GM21390 (cell line): ENCODE data around the gene GRK6.
A peak's percentile ranks its signal among the peaks of the same experiment; 100 is the strongest.

Source experiments
- ATAC-seq: cut with Tn5 transposase; IDR thresholded peaks from one replicate; pipeline ENCODE4 v1.9.1; 2021; ENCODE audit not compliant: unreplicated experiment

Gene GRK6

DNA sequence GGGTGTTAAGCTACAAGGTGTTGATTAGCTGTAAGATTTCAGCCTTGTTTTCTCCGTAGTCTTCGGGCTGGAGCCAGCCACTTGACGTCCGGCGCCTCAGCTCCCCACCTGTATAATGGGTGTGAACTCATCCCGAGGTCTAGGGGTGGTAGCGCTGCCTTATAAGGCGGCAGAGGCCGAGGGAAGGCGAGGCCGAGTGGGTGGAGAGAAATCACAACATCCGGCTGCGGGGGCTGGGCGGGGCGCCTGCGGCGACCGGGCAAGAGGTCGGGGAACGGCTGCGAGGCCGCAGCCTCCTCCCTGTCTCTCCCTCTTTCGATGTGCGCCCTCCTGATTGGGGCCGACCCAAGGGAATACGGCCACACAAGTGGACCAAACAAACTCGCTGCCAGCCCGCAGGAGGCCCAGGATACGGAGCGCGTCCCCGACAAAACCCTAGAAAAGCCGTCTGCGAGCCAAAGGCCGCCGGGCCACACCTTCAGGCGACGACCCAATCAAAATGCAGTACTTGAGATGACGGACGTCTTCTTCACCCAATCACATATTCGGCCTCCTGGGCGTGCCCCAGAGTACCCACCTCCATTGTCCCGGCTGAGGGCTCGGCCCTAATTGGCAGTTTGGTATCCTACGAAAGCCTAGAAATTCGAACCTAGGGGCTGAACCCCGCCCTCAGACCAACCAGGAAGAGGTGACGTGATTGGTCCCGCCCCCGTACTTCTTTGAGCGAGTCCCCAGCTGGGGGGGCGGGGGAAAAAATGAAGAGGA lies 493 bp upstream of the GRK6 start:
- peak; percentile 72 for ATAC-seq

DNA sequence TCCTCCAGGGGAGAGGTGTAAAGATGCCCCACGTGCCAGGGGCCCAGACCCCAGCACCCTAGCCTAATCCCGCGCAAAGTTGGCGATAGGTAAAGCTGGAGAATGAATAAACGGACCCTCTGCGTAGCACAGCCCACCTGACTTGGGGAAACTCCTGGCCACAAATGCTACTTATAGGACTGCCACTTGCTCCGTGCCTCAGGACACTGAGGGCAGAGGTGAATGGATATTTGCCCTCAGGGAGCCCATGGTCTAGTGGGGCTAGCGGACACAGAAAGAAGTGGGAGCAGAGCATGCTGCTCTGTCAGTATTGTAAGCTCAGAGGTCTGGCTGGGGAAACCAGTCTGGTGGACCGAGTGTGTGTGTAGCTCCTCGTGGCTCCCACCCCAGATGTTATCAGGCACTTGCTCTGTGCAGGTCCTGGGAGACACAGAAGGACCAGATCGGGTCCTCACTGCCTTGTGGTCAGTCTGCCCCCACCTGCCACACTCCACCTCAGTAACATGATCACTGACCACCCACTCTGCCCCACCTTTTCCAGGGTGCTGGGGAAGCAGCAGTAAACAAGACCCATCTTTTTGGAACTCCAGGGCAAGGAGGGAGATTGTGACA lies 841 bp downstream of the GRK6 start:
- no peak for ATAC-seq

DNA sequence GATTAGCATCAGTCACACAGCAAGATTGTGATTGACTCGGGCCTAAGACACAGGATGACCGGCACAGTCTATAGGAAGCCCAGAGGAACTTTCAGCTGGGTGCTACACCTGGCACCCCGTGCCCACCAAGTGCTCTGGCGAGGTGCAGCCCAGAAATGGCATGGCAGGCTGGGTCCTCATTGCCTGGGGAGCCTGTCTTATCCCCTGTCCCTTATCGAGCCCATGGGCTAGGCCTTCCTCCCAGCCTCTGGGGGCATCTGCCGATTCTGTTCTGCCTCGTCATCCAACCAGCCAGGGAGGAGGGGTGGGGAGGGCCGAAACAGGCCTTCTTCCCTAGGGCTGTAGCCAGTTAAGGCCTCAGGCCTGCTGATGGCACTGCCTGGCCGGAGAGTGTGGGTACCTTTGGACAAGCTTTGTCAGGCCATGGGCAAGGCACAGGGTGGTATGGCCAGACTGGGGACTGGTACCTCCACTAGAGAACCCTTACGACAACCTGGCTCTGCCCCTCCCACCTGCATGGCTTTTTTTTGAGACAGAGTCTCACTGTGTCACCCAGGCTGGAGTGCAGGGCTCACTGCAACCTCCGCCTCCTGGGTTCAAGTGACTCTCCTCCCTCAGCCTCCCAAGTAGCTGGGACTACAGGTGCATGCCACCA lies 1.6 kb downstream of the GRK6 start:
- no peak for ATAC-seq

DNA sequence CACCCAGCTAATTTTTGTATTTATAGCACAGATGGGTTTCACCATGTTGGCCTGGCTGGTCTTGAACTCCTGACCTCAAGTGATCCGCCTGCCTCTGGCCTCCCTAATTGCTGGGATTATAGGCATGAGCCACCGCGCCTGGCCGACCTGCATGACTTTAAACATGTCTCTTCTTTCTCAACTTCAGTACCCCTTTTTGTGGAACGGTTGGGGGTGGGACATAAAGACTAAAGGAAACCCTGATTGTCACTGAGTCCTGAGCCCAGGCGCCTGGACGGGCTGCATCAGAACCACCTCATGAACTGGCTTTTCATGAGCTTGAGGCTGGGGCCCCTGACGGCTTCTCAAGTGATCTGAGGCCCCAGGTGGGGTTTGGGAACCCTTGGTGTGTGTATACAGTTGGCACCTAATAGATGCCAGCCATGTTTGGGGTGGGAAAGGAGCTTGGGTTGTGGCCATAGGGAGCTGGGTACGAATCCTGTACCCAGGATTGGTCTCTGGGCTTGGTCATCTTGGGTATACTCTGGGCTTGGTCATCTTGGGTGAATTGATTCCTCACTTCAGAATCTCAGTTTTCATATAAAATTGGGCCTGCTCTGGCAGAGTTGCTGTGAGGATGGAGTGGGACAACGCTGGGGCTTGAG lies 2.2 kb downstream of the GRK6 start:
- no peak for ATAC-seq

DNA sequence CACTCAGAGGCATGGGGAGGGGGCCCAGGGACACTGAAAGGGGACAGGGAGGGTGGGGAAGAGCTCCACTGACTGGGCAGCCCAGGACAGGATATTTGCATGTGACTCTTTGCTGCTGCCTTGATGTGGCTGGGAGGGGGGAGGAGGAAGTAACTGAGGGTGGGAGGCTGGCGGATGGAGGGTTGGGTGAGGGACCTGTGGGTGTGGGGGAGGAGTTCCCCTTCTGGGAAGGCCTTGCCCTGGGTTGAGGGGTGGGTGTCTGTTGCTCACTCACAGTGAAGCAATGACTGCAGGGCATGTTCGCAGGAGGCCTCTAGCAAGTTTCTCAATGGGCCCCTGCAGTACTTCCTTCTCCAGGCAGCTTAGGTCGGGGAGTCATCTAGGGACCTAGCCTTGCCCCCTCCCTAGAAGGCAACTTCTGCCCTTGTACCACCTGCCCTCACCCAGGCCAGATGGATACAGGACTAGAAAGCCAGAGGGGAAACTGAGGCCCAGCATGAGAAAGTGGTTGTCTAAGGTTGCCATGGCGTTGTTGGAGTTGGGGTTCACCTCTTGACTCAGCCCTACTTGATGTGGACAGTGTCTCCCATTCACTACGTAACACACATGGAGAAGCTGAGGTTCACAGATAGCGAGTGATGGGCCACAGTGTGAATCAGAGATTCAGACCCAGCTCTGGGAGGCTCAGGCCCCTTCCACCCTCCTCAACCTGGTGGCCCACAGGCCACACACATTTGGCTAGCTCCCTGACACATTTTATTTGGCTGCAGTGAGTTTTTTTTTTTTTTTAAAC lies 3.0 kb downstream of the GRK6 start:
- no peak for ATAC-seq

DNA sequence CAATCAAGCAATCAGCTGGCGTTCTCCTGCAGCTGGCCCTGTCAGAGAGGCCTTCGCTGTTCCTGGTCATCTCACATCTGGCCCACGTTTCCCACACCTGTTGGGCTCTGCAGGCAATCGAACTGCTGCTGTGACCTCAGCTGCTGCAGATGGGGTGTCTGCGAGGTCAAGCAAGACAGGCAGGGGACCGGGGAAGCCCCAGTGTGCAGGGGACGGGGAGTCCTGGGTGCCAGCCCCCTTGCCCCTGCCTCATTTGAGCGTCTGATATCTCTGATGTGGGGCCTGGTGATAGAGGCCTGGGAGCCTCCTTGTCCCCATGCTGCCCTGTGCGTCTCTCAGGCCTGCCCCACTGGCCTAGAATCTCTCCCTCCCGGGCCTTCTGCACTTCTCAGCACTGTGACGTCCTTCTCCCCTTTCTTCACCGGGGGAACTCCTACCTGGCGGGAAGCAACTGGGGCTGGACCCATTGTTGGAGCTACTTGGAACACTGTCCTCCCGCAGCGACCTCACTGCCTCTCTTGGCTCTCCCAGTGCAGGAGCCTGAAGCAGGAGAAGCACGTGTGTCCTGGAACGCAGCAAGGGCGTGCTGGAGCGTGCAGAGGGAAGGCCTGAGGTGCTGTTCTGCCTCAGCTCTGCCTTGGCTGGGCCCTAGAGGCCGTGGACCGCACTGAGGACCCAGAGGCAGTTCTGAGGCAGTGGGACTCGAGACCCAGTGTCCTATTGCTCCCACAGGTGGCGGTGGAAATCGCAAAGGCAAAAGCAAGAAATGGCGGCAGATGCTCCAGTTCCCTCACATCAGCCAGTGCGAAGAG lies 3.9 kb downstream of the GRK6 start:
- ATAC-seq = no peak

DNA sequence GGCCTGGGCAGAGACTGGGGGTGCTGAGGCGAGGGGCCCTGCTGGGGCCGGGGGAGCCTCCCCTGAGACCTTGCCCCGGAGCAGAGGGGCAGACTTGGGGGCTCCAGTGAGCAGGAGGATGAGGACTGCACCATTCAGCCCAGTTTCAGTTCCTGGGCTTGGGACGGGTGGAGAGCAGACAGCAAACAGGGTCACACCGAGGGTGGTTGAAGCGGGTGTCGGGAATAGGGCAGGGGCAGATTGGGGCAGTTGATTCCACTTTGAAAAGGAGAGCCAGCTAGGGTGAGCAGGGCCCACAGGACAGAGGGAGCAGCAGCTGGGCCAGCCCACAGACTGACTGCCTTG lies 4.5 kb downstream of the GRK6 start:
- no peak for ATAC-seq

DNA sequence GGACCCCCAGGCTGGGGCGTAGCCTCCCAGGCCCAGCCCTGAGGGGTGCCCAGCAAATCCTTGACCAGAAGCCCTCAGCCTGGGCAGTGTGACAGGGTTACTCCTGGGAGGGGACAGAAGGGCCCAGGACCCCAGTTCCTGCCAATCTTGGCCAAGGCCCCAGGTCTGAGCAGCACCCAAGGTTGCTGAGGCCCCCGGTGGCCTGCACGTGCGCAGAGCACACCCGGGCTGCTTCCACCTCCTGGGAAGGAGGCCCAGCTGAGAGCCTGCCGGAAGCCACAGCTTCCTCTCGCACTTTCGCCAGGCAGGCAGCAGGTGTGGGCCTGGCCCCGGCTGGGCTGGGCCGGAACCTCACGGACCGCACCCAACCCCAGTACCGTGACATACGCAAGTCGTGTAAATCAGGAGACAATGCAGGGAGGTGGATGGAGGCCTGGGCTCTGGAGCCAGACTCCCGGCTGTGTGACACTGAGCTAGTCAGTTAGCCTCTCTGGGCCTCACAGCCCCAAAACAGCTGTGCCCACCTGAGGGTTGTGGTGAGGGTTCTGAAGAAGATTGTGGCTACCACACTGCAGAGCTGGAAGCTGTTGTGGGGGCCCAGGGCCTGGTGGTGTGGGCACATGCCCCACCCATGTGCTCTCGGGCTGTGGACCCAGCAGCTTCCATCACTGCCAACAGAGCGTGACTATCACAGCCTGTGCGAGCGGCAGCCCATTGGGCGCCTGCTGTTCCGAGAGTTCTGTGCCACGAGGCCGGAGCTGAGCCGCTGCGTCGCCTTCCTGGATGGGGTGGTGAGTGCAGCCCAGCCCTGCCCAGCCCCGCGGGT lies 5.1 kb downstream of the GRK6 start:
- ATAC-seq = peak; percentile 45

DNA sequence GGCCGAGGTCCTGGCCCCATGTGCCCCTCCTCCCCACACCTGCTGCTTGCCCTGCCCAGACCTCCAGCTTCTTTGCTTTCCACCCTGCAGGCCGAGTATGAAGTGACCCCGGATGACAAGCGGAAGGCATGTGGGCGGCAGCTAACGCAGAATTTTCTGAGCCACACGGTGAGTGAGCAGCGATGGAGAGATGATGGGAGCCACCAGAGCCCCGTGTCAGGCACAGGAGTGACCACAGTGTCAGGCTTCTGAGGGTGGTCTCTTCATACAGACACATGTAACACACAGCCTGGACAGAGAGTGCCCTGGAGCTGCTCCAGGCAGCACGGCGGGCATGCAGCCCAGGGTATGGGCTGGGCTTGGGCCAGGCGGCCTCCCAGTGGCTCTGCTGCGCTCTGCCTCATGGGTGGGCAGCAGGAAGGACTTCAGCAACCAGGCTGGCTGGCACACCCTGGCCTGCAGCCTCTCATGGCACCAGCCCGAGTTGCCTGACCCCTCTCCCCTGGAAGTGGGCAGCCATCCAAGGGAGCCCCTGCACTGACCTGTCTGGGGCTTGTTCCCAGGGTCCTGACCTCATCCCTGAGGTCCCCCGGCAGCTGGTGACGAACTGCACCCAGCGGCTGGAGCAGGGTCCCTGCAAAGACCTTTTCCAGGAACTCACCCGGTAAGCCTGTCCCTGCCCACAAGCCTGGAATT lies 5.8 kb downstream of the GRK6 start:
- ATAC-seq = peak; percentile 1

DNA sequence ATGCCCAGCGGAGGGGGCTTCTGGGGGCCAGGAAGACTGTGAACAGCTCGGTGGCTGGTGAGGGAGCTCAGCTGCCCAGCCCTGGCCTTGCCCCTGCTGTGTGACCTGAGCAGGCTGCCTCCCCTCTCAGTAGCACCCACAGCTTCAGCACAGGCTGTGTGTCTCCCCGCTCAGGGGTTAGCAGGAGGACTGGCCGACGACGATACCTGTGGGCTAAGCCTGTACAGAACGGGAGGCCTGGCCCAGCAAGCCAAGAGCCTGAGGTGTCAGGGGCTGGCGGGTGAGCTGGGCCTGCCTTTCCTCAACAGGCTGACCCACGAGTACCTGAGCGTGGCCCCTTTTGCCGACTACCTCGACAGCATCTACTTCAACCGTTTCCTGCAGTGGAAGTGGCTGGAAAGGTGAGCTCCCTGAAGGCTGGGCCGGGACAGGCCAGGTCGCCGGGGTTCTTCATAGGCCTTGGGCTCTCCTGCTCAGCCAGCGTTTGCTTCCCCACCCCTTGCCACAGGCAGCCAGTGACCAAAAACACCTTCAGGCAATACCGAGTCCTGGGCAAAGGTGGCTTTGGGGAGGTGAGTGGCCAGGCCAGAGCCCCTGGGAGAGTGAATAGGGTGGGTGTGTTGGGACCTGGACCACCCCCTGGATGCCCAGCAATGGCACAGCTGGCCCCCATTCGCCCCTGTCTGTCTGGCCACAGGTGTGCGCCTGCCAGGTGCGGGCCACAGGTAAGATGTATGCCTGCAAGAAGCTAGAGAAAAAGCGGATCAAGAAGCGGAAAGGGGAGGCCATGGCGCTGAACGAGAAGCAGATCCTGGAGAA lies 6.6 kb downstream of the GRK6 start:
- ATAC-seq = no peak

DNA sequence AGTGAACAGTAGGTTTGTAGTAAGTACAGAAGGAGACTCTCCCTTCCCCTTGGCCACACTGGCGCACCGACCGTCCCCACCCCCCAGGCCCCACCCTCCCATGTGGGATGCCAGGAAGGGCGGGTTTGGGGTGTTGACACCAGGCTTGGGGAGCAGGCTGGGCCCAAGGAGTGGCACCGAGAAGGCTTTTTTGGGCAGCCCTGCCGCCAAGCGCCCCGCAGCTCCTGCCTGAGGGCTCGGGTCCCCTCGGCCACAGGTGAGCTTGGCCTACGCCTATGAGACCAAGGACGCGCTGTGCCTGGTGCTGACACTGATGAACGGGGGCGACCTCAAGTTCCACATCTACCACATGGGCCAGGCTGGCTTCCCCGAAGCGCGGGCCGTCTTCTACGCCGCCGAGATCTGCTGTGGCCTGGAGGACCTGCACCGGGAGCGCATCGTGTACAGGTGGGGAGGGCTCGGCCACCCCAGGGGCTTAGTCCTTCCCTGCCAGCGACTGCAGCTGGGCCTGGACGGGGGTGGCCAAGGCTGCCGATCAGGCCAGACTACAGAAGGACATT lies 7.3 kb downstream of the GRK6 start:
- ATAC-seq = no peak

DNA sequence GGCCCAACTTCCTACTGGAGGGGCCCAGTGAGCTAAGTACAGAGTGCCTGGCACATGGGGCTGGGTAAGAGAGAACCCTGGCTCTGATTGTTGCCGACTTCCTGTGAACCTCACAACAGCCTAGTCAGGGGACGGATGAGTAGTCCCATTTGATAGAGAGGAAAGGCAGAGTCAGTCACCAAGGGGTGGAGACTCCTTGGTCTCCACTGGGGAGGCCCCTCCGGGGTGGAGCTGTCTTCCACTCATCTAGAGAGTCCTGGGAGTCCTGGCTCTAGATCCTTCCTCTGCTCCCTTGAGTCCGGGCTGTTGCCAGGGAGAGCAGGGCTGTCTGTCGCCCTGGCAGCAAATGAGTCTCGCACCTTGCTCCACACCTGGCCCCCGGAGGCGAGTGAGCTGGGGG lies 8.0 kb downstream of the GRK6 start:
- no peak for ATAC-seq

DNA sequence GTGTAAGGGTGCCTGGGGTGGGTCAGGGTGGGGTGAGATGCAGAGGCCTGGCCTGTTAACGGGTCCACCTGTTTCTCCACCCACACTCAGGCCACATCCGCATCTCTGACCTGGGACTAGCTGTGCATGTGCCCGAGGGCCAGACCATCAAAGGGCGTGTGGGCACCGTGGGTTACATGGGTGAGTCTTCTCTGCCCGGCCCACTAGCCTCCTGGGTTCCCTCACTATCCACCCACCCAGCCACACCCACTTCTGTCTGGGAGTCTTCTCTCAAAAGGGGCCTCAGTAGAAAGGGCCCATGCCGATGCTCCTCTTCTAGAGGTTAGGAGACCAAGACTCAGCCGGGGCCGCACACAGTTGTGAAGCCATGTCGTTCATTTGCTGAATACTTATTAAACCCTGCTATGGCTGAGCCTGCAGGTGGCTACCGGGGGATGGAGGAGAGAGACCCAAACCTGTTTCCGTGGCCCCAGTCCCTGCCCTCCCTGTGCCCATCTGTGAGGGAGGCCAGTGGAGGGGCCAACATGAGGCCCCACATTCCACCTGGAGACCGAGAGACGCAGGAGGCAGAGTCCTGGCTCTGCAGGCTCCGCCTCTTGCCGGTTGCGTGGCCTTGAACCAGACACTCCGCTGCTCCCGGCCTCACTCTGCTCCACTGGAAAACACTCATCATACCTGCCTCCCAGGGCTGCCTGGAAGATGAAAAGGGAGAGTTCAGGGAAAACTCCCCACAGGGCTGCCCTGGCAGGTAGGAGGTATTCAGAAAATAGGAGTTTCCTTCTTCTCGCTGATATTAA lies 8.7 kb downstream of the GRK6 start:
- no peak for ATAC-seq

DNA sequence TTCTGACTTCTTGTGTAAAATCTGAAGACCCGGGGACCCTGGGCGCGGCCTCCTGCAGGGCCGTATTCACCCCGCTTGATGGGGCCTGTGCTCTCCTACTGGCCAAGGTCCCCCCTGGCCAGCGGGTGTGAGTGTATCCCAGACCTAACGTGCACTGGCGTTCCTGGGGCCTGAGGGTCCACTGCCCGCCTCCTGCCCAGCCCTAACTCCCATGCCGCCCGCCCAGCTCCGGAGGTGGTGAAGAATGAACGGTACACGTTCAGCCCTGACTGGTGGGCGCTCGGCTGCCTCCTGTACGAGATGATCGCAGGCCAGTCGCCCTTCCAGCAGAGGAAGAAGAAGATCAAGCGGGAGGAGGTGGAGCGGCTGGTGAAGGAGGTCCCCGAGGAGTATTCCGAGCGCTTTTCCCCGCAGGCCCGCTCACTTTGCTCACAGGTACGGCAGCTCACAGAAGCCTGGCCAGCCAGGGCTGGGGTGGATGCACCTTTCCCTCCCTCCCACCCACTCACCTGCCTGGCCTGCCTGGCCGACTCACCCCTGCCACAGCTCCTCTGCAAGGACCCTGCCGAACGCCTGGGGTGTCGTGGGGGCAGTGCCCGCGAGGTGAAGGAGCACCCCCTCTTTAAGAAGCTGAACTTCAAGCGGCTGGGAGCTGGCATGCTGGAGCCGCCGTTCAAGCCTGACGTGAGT lies 9.5 kb downstream of the GRK6 start:
- ATAC-seq = no peak

DNA sequence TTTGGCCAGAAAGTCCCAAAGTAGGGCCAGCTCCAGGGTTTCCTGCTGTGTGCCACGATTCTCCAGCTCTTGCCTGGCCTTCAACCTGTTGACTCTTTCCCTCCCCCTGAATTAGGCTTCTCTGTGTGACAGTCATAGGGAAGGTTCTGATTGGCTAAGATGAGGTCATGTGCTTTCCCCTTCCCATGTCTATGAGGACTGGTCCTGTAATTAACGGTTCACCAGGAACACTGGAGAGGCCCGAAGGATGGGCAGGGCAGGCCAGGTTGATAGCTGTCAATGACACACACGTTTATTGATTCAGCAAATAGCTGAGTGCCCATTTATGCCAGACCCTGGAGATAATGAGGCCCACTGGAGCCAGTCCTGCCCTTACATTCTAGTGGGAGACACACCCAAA lies 11.1 kb downstream of the GRK6 start:
- no peak for ATAC-seq

DNA sequence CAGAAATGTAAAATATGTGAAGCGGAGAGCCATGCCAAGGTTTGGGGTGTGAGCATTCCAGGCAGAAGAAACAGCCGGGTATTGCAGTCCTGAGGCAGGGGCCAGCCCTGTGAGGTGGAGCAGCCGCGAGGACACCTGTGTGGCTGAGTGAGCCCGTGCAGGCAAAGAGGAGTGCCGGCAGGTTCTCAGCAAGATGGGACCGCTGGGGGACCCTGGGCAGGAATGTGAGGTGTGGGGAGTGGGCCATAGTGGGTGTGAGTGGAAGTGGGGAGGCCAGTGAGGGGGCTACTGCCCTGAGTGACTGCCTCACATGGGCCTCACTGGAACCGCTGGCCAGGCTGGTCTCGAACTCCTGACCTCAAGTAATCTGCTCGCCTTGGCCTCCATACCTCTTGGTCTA lies 12.0 kb downstream of the GRK6 start:
- ATAC-seq = no peak
